ENCODE data around the gene CCT3.

DNA sequence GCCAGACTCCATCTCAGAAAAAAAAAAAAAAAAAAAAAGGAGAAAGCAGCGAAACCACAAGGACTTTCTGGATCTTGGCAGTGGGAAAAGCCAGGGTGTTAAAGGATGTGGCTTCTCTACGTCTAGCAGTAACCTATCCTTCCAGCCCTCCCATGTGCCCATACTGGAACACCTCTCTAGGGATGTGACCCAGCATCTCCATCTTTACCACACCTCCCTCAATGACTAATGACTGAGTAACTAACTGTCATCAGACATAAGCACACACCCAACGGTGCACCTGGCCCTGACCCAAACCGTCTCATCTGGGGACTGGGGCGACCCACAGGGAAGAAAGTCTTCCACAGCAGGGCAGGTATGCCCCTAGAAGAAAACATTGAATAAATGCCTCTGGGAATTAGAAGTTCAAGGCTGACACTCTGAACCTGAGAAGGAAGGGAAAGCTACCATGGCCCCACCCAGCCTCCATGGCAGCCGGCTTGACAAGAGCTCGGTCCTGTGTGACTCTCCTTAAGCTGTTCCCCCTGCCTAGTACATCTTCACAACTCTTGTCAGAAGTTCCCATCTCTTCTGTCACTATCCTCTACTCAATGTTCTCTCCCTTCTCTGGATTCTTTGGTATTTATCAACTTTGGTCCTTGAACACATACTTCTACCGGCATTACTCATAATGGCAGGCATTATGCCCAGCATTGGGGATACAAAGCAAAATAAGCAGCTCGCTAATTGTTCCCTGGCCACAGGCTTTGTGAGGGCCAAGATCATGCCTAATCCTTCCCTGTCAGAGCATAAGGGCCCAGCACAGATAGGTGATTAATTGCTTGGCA lies 75.4 kb downstream of the CCT3 start:
- TF ChIP-seq, protein P1, sequence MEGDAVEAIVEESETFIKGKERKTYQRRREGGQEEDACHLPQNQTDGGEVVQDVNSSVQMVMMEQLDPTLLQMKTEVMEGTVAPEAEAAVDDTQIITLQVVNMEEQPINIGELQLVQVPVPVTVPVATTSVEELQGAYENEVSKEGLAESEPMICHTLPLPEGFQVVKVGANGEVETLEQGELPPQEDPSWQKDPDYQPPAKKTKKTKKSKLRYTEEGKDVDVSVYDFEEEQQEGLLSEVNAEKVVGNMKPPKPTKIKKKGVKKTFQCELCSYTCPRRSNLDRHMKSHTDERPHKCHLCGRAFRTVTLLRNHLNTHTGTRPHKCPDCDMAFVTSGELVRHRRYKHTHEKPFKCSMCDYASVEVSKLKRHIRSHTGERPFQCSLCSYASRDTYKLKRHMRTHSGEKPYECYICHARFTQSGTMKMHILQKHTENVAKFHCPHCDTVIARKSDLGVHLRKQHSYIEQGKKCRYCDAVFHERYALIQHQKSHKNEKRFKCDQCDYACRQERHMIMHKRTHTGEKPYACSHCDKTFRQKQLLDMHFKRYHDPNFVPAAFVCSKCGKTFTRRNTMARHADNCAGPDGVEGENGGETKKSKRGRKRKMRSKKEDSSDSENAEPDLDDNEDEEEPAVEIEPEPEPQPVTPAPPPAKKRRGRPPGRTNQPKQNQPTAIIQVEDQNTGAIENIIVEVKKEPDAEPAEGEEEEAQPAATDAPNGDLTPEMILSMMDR (conservative IDR thresholded peaks at IDR 0.05 in 1 of 2, IDR thresholded peaks at IDR 0.05 in 1 of 2; ENCODE audit: low read depth in 1 of 2, low read length in 2 of 2): no peak
- no peak for TF ChIP-seq EZH2 (IDR thresholded peaks at IDR 0.05; ENCODE audit: low read length, missing control alignments)

Data from fibroblast of lung (primary cell).